HG02885 (cell line): Measurements from ENCODE around the gene PAX6.
"Not testable (repeated sequence)": the region's sequence is repeated elsewhere in the genome, so short reads cannot be mapped to it uniquely, and the experiment has no call there.

Experiments used
- ATAC-seq: cut with Tn5 transposase; IDR thresholded peaks from one replicate; pipeline ENCODE4 v1.9.1; 2021; ENCODE audit warnings: mild to moderate bottlenecking; ENCODE audit not compliant: unreplicated experiment, poor library complexity

Gene PAX6

GRCh38 chr11:31779374-31779791 lies 31.7 kb downstream of the PAX6 start:
- ATAC-seq, result no peak

GRCh38 chr11:31772412-31772811 lies 38.7 kb downstream of the PAX6 start:
- ATAC-seq, result no peak

GRCh38 chr11:31770011-31770700 lies 41.0 kb downstream of the PAX6 start:
- no peak for ATAC-seq

GRCh38 chr11:31768749-31769640 lies 42.1 kb downstream of the PAX6 start:
- no peak for ATAC-seq

GRCh38 chr11:31767685-31768084 lies 43.4 kb downstream of the PAX6 start:
- no peak for ATAC-seq

GRCh38 chr11:31767066-31767465 lies 44.1 kb downstream of the PAX6 start:
- ATAC-seq, result no peak

- no peak for ATAC-seq
Measured at GRCh38 chr11:31764766-31765165, 46.4 kb downstream of the PAX6 start.

GRCh38 chr11:31764261-31764660 lies 46.9 kb downstream of the PAX6 start:
- ATAC-seq, result no peak

GRCh38 chr11:31763296-31763695 lies 47.8 kb downstream of the PAX6 start:
- no peak for ATAC-seq

- ATAC-seq, result no peak
Measured at GRCh38 chr11:31761636-31762035, 49.5 kb downstream of the PAX6 start.

GRCh38 chr11:31757260-31757835 lies 53.8 kb downstream of the PAX6 start:
- no peak for ATAC-seq

- no peak for ATAC-seq
Measured at GRCh38 chr11:31747581-31747980, 63.5 kb downstream of the PAX6 start.

GRCh38 chr11:31740731-31741368 lies 70.3 kb downstream of the PAX6 start:
- ATAC-seq, result not testable (repeated sequence)

- ATAC-seq, result no peak
Measured at GRCh38 chr11:31740131-31740530, 71.0 kb downstream of the PAX6 start.
